T-helper 1 cell treated with Interleukin-12 subunit alpha and Interleukin-12 subunit beta and Interleukin-4 antibody, amounts not matched to agents 30 μg/mL and 1 μg/mL, for 36 hours (primary cell): Measurements from ENCODE around the gene TSKU.
"Not testable (repeated sequence)": the region's sequence is repeated elsewhere in the genome, so short reads cannot be mapped to it uniquely, and the experiment has no call there.

Source experiments
- H3K27ac Mint-ChIP-seq: one replicate; pipeline ENCODE4 v1.8.0; 2021; ENCODE audit warnings: mild to moderate bottlenecking, mixed read lengths
- H3K27me3 Mint-ChIP-seq: one replicate; pipeline ENCODE4 v1.8.0; 2021; ENCODE audit warnings: low read depth, mixed read lengths
- H3K36me3 Mint-ChIP-seq: one replicate; pipeline ENCODE4 v1.8.0; 2021; ENCODE audit warnings: low read depth, mixed read lengths
- H3K4me1 Mint-ChIP-seq: one replicate; pipeline ENCODE4 v1.8.0; 2021; ENCODE audit warnings: low read depth, mixed read lengths
- H3K4me3 Mint-ChIP-seq: one replicate; pipeline ENCODE4 v1.8.0; 2021; ENCODE audit warnings: mild to moderate bottlenecking, moderate library complexity, mixed read lengths
- H3K9me3 Mint-ChIP-seq: one replicate; pipeline ENCODE4 v1.8.0; 2021; ENCODE audit warnings: mixed read lengths

Gene TSKU

GRCh38 chr11:76824083-76824939 is 41.2 kb downstream of the TSKU start:
- Mint-ChIP-seq H3K4me3 (no peak overlapping the region), H3K27ac (peak overlapping the region; percentile 42), H3K36me3 (no peaks in the 10 kb centered on the region), H3K4me1 (peaks cover 19% of the 10 kb centered on the region), H3K9me3 (peaks cover 16% of the 10 kb centered on the region), H3K27me3 (no peaks in the 10 kb centered on the region)

- peaks cover 19% of the 10 kb centered on the region for H3K4me1 Mint-ChIP-seq
- peak overlapping the region; percentile 45 for H3K27ac Mint-ChIP-seq
- H3K4me3 Mint-ChIP-seq, result no peak overlapping the region
- H3K9me3 Mint-ChIP-seq, result peaks cover 16% of the 10 kb centered on the region
- peaks cover 4% of the 10 kb centered on the region for H3K27me3 Mint-ChIP-seq
- H3K36me3 Mint-ChIP-seq, result no peaks in the 10 kb centered on the region
These were observed 42.0 kb downstream of the TSKU start for GRCh38 chr11:76824980-76825725.

- Mint-ChIP-seq H3K36me3 (no peaks in the 10 kb centered on the region), H3K27ac (no peak overlapping the region), H3K4me1 (peaks cover 19% of the 10 kb centered on the region), H3K27me3 (peaks cover 4% of the 10 kb centered on the region), H3K9me3 (peaks cover 16% of the 10 kb centered on the region), H3K4me3 (no peak overlapping the region)
These were observed 42.7 kb downstream of the TSKU start for GRCh38 chr11:76825726-76826396.

- not testable (repeated sequence) for H3K27ac Mint-ChIP-seq, H3K27me3 Mint-ChIP-seq, H3K4me3 Mint-ChIP-seq, H3K36me3 Mint-ChIP-seq
- Mint-ChIP-seq H3K9me3 (peaks cover 16% of the 10 kb centered on the region), H3K4me1 (peaks cover 19% of the 10 kb centered on the region)
These were observed 43.4 kb downstream of the TSKU start for GRCh38 chr11:76826508-76826907.

GRCh38 chr11:76827005-76827404 is 43.8 kb downstream of the TSKU start:
- not testable (repeated sequence) for H3K27ac Mint-ChIP-seq, H3K27me3 Mint-ChIP-seq, H3K4me3 Mint-ChIP-seq, H3K36me3 Mint-ChIP-seq
- Mint-ChIP-seq H3K4me1 (peaks cover 19% of the 10 kb centered on the region), H3K9me3 (peaks cover 16% of the 10 kb centered on the region)

GRCh38 chr11:76830639-76831327 is 47.6 kb downstream of the TSKU start:
- H3K27ac Mint-ChIP-seq, result no peak overlapping the region
- H3K27me3 Mint-ChIP-seq, result peaks cover 11% of the 10 kb centered on the region
- no peak overlapping the region for H3K4me3 Mint-ChIP-seq
- peaks cover 6% of the 10 kb centered on the region for H3K9me3 Mint-ChIP-seq
- peaks cover 4% of the 10 kb centered on the region for H3K4me1 Mint-ChIP-seq
- no peaks in the 10 kb centered on the region for H3K36me3 Mint-ChIP-seq

- H3K27ac Mint-ChIP-seq, result no peak overlapping the region
- H3K36me3 Mint-ChIP-seq, result no peaks in the 10 kb centered on the region
- no peaks in the 10 kb centered on the region for H3K4me1 Mint-ChIP-seq
- no peak overlapping the region for H3K4me3 Mint-ChIP-seq
- peaks cover 3% of the 10 kb centered on the region for H3K9me3 Mint-ChIP-seq
- peaks cover 11% of the 10 kb centered on the region for H3K27me3 Mint-ChIP-seq
These were observed 48.6 kb downstream of the TSKU start for GRCh38 chr11:76831686-76832310.

GRCh38 chr11:76832361-76832760 is 49.2 kb downstream of the TSKU start:
- H3K36me3 Mint-ChIP-seq, result no peaks in the 10 kb centered on the region
- peaks cover 3% of the 10 kb centered on the region for H3K9me3 Mint-ChIP-seq
- H3K27ac Mint-ChIP-seq, result no peak overlapping the region
- H3K27me3 Mint-ChIP-seq, result peaks cover 11% of the 10 kb centered on the region
- no peak overlapping the region for H3K4me3 Mint-ChIP-seq
- H3K4me1 Mint-ChIP-seq, result no peaks in the 10 kb centered on the region

- Mint-ChIP-seq H3K9me3 (peaks cover under 1% of the 10 kb centered on the region), H3K27ac (no peak overlapping the region), H3K4me3 (no peak overlapping the region), H3K36me3 (no peaks in the 10 kb centered on the region), H3K27me3 (peaks cover 21% of the 10 kb centered on the region), H3K4me1 (no peaks in the 10 kb centered on the region)
These were observed 51.0 kb downstream of the TSKU start for GRCh38 chr11:76834151-76834550.

- H3K9me3 Mint-ChIP-seq, result no peaks in the 10 kb centered on the region
- no peaks in the 10 kb centered on the region for H3K4me1 Mint-ChIP-seq
- H3K4me3 Mint-ChIP-seq, result no peak overlapping the region
- H3K36me3 Mint-ChIP-seq, result no peaks in the 10 kb centered on the region
- H3K27ac Mint-ChIP-seq, result no peak overlapping the region
- H3K27me3 Mint-ChIP-seq, result peaks cover 23% of the 10 kb centered on the region
These were observed 51.9 kb downstream of the TSKU start for GRCh38 chr11:76835036-76835435.

- peaks cover 31% of the 10 kb centered on the region for H3K27me3 Mint-ChIP-seq
- no peak overlapping the region for H3K4me3 Mint-ChIP-seq
- H3K36me3 Mint-ChIP-seq, result no peaks in the 10 kb centered on the region
- no peaks in the 10 kb centered on the region for H3K4me1 Mint-ChIP-seq
- no peaks in the 10 kb centered on the region for H3K9me3 Mint-ChIP-seq
- H3K27ac Mint-ChIP-seq, result no peak overlapping the region
These were observed 52.9 kb downstream of the TSKU start for GRCh38 chr11:76835928-76836612.

- no peak overlapping the region for H3K27ac Mint-ChIP-seq
These were observed 53.6 kb downstream of the TSKU start for GRCh38 chr11:76836613-76837291.

More at GRCh38 chr11:76836613-76837291, 53.6 kb downstream of the TSKU start:
- Mint-ChIP-seq H3K27me3 (peaks cover 37% of the 10 kb centered on the region), H3K4me1 (no peaks in the 10 kb centered on the region), H3K4me3 (no peak overlapping the region), H3K36me3 (no peaks in the 10 kb centered on the region), H3K9me3 (no peaks in the 10 kb centered on the region)
